Activated T-cell treated with anti-CD3 and anti-CD28 coated beads for 24 hours (primary cell): ENCODE results near the gene TRIM33.
"Not testable (repeated sequence)": the region's sequence is repeated elsewhere in the genome, so short reads cannot be mapped to it uniquely, and the experiment has no call there.

Experiments used
- DNase-seq: peaks from one replicate; pipeline ENCODE4 v3.0.0-alpha.2; 2020; ENCODE audit warnings: low read depth

The TRIM33 gene

GRCh38 chr1:114466334-114467014 lies 44.5 kb downstream of the TRIM33 start:
- DNase-seq, result no peak

- DNase-seq, result no peak
These were observed 48.0 kb downstream of the TRIM33 start for GRCh38 chr1:114462963-114463362.

GRCh38 chr1:114462341-114462740 lies 48.7 kb downstream of the TRIM33 start:
- DNase-seq, result no peak

GRCh38 chr1:114458237-114458777 lies 52.7 kb downstream of the TRIM33 start:
- no peak for DNase-seq

GRCh38 chr1:114457675-114458236 lies 53.2 kb downstream of the TRIM33 start:
- no peak for DNase-seq

- DNase-seq, result no peak
These were observed 54.4 kb downstream of the TRIM33 start for GRCh38 chr1:114456586-114456985.

GRCh38 chr1:114455102-114455785 lies 55.8 kb downstream of the TRIM33 start:
- no peak for DNase-seq

GRCh38 chr1:114454539-114454938 lies 56.5 kb downstream of the TRIM33 start:
- DNase-seq, result no peak

GRCh38 chr1:114453361-114453784 lies 57.6 kb downstream of the TRIM33 start:
- DNase-seq, result no peak

- DNase-seq, result no peak
These were observed 62.5 kb downstream of the TRIM33 start for GRCh38 chr1:114448370-114449036.

- DNase-seq, result no peak
These were observed 64.8 kb downstream of the TRIM33 start for GRCh38 chr1:114446198-114446597.

GRCh38 chr1:114443226-114443625 lies 67.8 kb downstream of the TRIM33 start:
- not testable (repeated sequence) for DNase-seq

GRCh38 chr1:114441332-114441731 lies 69.7 kb downstream of the TRIM33 start:
- no peak for DNase-seq

GRCh38 chr1:114439369-114439768 lies 71.6 kb downstream of the TRIM33 start:
- DNase-seq, result no peak

GRCh38 chr1:114437812-114438211 lies 73.2 kb downstream of the TRIM33 start:
- DNase-seq, result no peak

- no peak for DNase-seq
These were observed 74.2 kb downstream of the TRIM33 start for GRCh38 chr1:114436799-114437198.

GRCh38 chr1:114435088-114435715 lies 75.8 kb downstream of the TRIM33 start:
- no peak for DNase-seq

- DNase-seq, result no peak
These were observed 80.0 kb downstream of the TRIM33 start for GRCh38 chr1:114431026-114431425.

GRCh38 chr1:114428083-114428754 lies 82.8 kb downstream of the TRIM33 start:
- no peak for DNase-seq

- DNase-seq, result no peak
These were observed 83.4 kb downstream of the TRIM33 start for GRCh38 chr1:114427612-114428011.

GRCh38 chr1:114423455-114423854 lies 87.5 kb downstream of the TRIM33 start:
- DNase-seq, result no peak
